Measurements from ENCODE around the gene TMEM132C. TPM values are rescaled to one million over a fixed set of nuclear protein-coding genes. Genes with fewer than 3 reads are reported as not detected.

Gene TMEM132C
- total and polyA plus RNA-seq, 5 donors: 4.9 to 16.3 (median 9.4) TPM

GRCh38 chr12:128609861-128610260 lies 342.9 kb downstream of the TMEM132C start:
- WGBS: 84% methylated on average over 2 of the region's 2 CpGs
- Histone ChIP-seq H3K4me3 (ENCODE audit: low read length) (no peak overlapping the region), H3K4me1 (ENCODE audit: control insufficient read depth, insufficient read depth, low read length) (peaks cover 2% of the 10 kb centered on the region), H3K27ac (ENCODE audit: low read length) (no peak overlapping the region), H3K27me3 (ENCODE audit: control insufficient read depth, insufficient read depth) (no peaks in the 10 kb centered on the region), H3K9me3 (ENCODE audit: control insufficient read depth, low read length) (no peaks in the 10 kb centered on the region)
- intact Hi-C loops (cut with DNase I): no loop called here
- DNase-seq (no peak), ATAC-seq (no peak)

GRCh38 chr12:128611736-128612135 lies 344.8 kb downstream of the TMEM132C start:
- DNase-seq (no peak), ATAC-seq (no peak)
- WGBS: 58% methylated on average over 6 of the region's 6 CpGs
- no peaks in the 10 kb centered on the region for H3K9me3 ChIP-seq (ENCODE audit: control insufficient read depth, low read length)
- H3K27me3 ChIP-seq (ENCODE audit: control insufficient read depth, insufficient read depth): no peaks in the 10 kb centered on the region
- H3K4me1 ChIP-seq (ENCODE audit: control insufficient read depth, insufficient read depth, low read length): peaks cover 2% of the 10 kb centered on the region
- intact Hi-C loops (cut with DNase I): no loop called here
- no peak overlapping the region for H3K4me3 ChIP-seq (ENCODE audit: low read length)
- no peak overlapping the region for H3K27ac ChIP-seq (ENCODE audit: low read length)

GRCh38 chr12:128612150-128612850 lies 345.3 kb downstream of the TMEM132C start:
- intact Hi-C loops (cut with DNase I): no loop called here
- peak; percentile 52 to 74 (median 61) for DNase-seq
- Histone ChIP-seq H3K27me3 (ENCODE audit: control insufficient read depth, insufficient read depth) (no peaks in the 10 kb centered on the region), H3K9me3 (ENCODE audit: control insufficient read depth, low read length) (no peaks in the 10 kb centered on the region), H3K4me1 (ENCODE audit: control insufficient read depth, insufficient read depth, low read length) (peaks cover 2% of the 10 kb centered on the region), H3K27ac (ENCODE audit: low read length) (no peak overlapping the region), H3K4me3 (ENCODE audit: low read length) (no peak overlapping the region)
- 49% methylated on average over 8 of the region's 8 CpGs for WGBS
- peak; percentile 83 to 86 for ATAC-seq

GRCh38 chr12:128613837-128614590 lies 347.0 kb downstream of the TMEM132C start:
- 77% methylated on average over 6 of the region's 6 CpGs for WGBS
- no peaks in the 10 kb centered on the region for H3K27me3 ChIP-seq (ENCODE audit: control insufficient read depth, insufficient read depth)
- no peak for DNase-seq
- no peak for ATAC-seq
- H3K9me3 ChIP-seq (ENCODE audit: control insufficient read depth, low read length): no peaks in the 10 kb centered on the region
- intact Hi-C loops (cut with DNase I): no loop called here
- H3K27ac ChIP-seq (ENCODE audit: low read length): no peak overlapping the region
- H3K4me1 ChIP-seq (ENCODE audit: control insufficient read depth, insufficient read depth, low read length): peaks cover 2% of the 10 kb centered on the region
- no peak overlapping the region for H3K4me3 ChIP-seq (ENCODE audit: low read length)

GRCh38 chr12:128617304-128617833 lies 350.4 kb downstream of the TMEM132C start:
- Histone ChIP-seq H3K27ac (ENCODE audit: low read length) (no peak overlapping the region), H3K4me3 (ENCODE audit: low read length) (no peak overlapping the region), H3K9me3 (ENCODE audit: control insufficient read depth, low read length) (no peaks in the 10 kb centered on the region), H3K4me1 (ENCODE audit: control insufficient read depth, insufficient read depth, low read length) (peaks cover 2% of the 10 kb centered on the region), H3K27me3 (ENCODE audit: control insufficient read depth, insufficient read depth) (no peaks in the 10 kb centered on the region)
- 94% methylated on average over 2 of the region's 2 CpGs for WGBS
- DNase-seq (no peak), ATAC-seq (no peak)
- intact Hi-C loops (cut with DNase I): no loop called here

- intact Hi-C loops (cut with DNase I): no loop called here
- H3K27me3 ChIP-seq (ENCODE audit: control insufficient read depth, insufficient read depth): no peaks in the 10 kb centered on the region
- no peaks in the 10 kb centered on the region for H3K9me3 ChIP-seq (ENCODE audit: control insufficient read depth, low read length)
- H3K4me3 ChIP-seq (ENCODE audit: low read length): no peak overlapping the region
- ATAC-seq (no peak), DNase-seq (no peak)
- WGBS: 46% methylated on average over 8 of the region's 8 CpGs
- no peaks in the 10 kb centered on the region for H3K4me1 ChIP-seq (ENCODE audit: control insufficient read depth, insufficient read depth, low read length)
- H3K27ac ChIP-seq (ENCODE audit: low read length): no peak overlapping the region
These were observed 352.3 kb downstream of the TMEM132C start for GRCh38 chr12:128619263-128619662.

GRCh38 chr12:128621304-128621703 lies 354.3 kb downstream of the TMEM132C start:
- H3K27me3 ChIP-seq (ENCODE audit: control insufficient read depth, insufficient read depth): no peaks in the 10 kb centered on the region
- H3K27ac ChIP-seq (ENCODE audit: low read length): no peak overlapping the region
- intact Hi-C loops (cut with DNase I): no loop called here
- WGBS: 86% methylated on average over 8 of the region's 8 CpGs
- H3K4me1 ChIP-seq (ENCODE audit: control insufficient read depth, insufficient read depth, low read length): no peaks in the 10 kb centered on the region
- H3K4me3 ChIP-seq (ENCODE audit: low read length): no peak overlapping the region
- DNase-seq (no peak), ATAC-seq (no peak)
- no peaks in the 10 kb centered on the region for H3K9me3 ChIP-seq (ENCODE audit: control insufficient read depth, low read length)

- Histone ChIP-seq H3K9me3 (ENCODE audit: control insufficient read depth, low read length) (no peaks in the 10 kb centered on the region), H3K4me3 (ENCODE audit: low read length) (no peak overlapping the region), H3K4me1 (ENCODE audit: control insufficient read depth, insufficient read depth, low read length) (no peaks in the 10 kb centered on the region), H3K27me3 (ENCODE audit: control insufficient read depth, insufficient read depth) (no peaks in the 10 kb centered on the region), H3K27ac (ENCODE audit: low read length) (no peak overlapping the region)
- ATAC-seq (no peak), DNase-seq (no peak)
- intact Hi-C loops (cut with DNase I): no loop called here
- 89% methylated on average over 6 of the region's 6 CpGs for WGBS
These were observed 356.8 kb downstream of the TMEM132C start for GRCh38 chr12:128623748-128624147.

- Histone ChIP-seq H3K27ac (ENCODE audit: low read length) (no peak overlapping the region), H3K9me3 (ENCODE audit: control insufficient read depth, low read length) (no peaks in the 10 kb centered on the region), H3K27me3 (ENCODE audit: control insufficient read depth, insufficient read depth) (no peaks in the 10 kb centered on the region), H3K4me1 (ENCODE audit: control insufficient read depth, insufficient read depth, low read length) (no peaks in the 10 kb centered on the region), H3K4me3 (ENCODE audit: low read length) (no peak overlapping the region)
- no peak for ATAC-seq
- whole genome bisulfite sequencing: 79% methylated on average over 6 of the region's 6 CpGs
- intact Hi-C loops (cut with DNase I): no loop called here
- no peak for DNase-seq
These were observed 359.9 kb downstream of the TMEM132C start for GRCh38 chr12:128626808-128627320.

- H3K4me3 ChIP-seq (ENCODE audit: low read length): no peak overlapping the region
- intact Hi-C loops (cut with DNase I): no loop called here
- ATAC-seq (no peak), DNase-seq (no peak)
- no peaks in the 10 kb centered on the region for H3K27me3 ChIP-seq (ENCODE audit: control insufficient read depth, insufficient read depth)
- WGBS: 78% methylated on average over 9 of the region's 9 CpGs
- no peak overlapping the region for H3K27ac ChIP-seq (ENCODE audit: low read length)
- no peaks in the 10 kb centered on the region for H3K4me1 ChIP-seq (ENCODE audit: control insufficient read depth, insufficient read depth, low read length)
- H3K9me3 ChIP-seq (ENCODE audit: control insufficient read depth, low read length): no peaks in the 10 kb centered on the region
These were observed 360.7 kb downstream of the TMEM132C start for GRCh38 chr12:128627659-128628058.

GRCh38 chr12:128629979-128630378 lies 363.0 kb downstream of the TMEM132C start:
- Histone ChIP-seq H3K4me1 (ENCODE audit: control insufficient read depth, insufficient read depth, low read length) (no peaks in the 10 kb centered on the region), H3K4me3 (ENCODE audit: low read length) (no peak overlapping the region), H3K27ac (ENCODE audit: low read length) (no peak overlapping the region), H3K9me3 (ENCODE audit: control insufficient read depth, low read length) (peaks cover 2% of the 10 kb centered on the region), H3K27me3 (ENCODE audit: control insufficient read depth, insufficient read depth) (no peaks in the 10 kb centered on the region)
- no peak for ATAC-seq
- no peak for DNase-seq
- 77% methylated on average over 4 of the region's 4 CpGs for WGBS
- intact Hi-C loops (cut with DNase I): no loop called here
